H1 (cell line): ENCODE measurements around the gene RASGEF1B. TPM values are rescaled to one million over a fixed set of nuclear protein-coding genes. Genes with fewer than 3 reads are reported as not detected.

Source experiments
- CTCF ChIA-PET: fragments of 300-600 bp; sonication (Branson Sonifier 250); formaldehyde crosslinking; loops from one replicate; lab custom pipeline; 2021; ENCODE audit not compliant: partially characterized antibody; lab: Charles Lee
- POLR2A ChIA-PET: fragments of 300-600 bp; sonication (Branson Sonifier 250); formaldehyde crosslinking; loops from one replicate; lab custom pipeline; 2021; ENCODE audit warnings: inconsistent platforms; ENCODE audit not compliant: partially characterized antibody; lab: Charles Lee
- DNase-seq, 2 experiments: peaks; one replicate each; pipeline versions ENCODE4 v3.0.0 to v3.0.0-alpha.2; 2010 to 2022; ENCODE audit warnings: low spot score in 2 of 2, low read depth in 1 of 2, mixed read lengths in 1 of 2
- FAIRE-seq: peaks from 2 replicates; lab custom pipeline; 2011; peaks lifted over from hg19 to GRCh38; lab: Jason Lieb, UNC
- H2AFZ ChIP-seq: 2 replicates; pipeline ENCODE4 v1.8.1; 2012; ENCODE audit warnings: low read length, inconsistent platforms
- H2AK5ac ChIP-seq: 2 replicates; pipeline ENCODE4 v1.6.1; 2013; ENCODE audit warnings: low read depth, low read length
- H2BK120ac ChIP-seq: replicated peaks from 2 replicates; pipeline ENCODE3; 2013; ENCODE audit warnings: low read depth, low read length, inconsistent platforms
- H2BK12ac ChIP-seq: 2 replicates; pipeline ENCODE4 v1.6.1; 2013; ENCODE audit warnings: low read depth, low read length
- H2BK15ac ChIP-seq: 2 replicates; pipeline ENCODE4 v1.6.1; 2013; ENCODE audit warnings: low read length
- H2BK20ac ChIP-seq: 2 replicates; pipeline ENCODE4 v1.6.1; 2013; ENCODE audit warnings: low read length
- H2BK5ac ChIP-seq: 2 replicates; pipeline ENCODE4 v1.6.1; 2013; ENCODE audit warnings: low read depth, low read length
- H3K14ac ChIP-seq: 2 replicates; pipeline ENCODE4 v1.6.1; 2013; ENCODE audit warnings: inconsistent platforms; ENCODE audit not compliant: insufficient read length
- H3K18ac ChIP-seq: 2 replicates; pipeline ENCODE4 v1.6.1; 2013; ENCODE audit warnings: low read length; ENCODE audit errors: extremely low read depth
- H3K23ac ChIP-seq: 2 replicates; pipeline ENCODE4 v1.6.1; 2013; ENCODE audit warnings: inconsistent platforms; ENCODE audit not compliant: insufficient read length
- H3K23me2 ChIP-seq: 2 replicates; pipeline ENCODE4 v1.6.1; 2013; ENCODE audit warnings: low read depth, low read length
- H3K27ac ChIP-seq: 2 replicates; pipeline ENCODE4 v1.6.1; 2011; ENCODE audit warnings: low read depth, low read length, inconsistent platforms
- H3K27me3 ChIP-seq, 4 experiments: replicated peaks in 1 of 4; 1 replicate in 1 of 4; 2 replicates in 3 of 4; pipeline versions ENCODE4 v1.6.1 to v1.8.1; 2011 to 2013; ENCODE audit warnings: low read length in 3 of 4, mild to moderate bottlenecking in 3 of 4, inconsistent platforms in 2 of 4, mixed read lengths in 2 of 4, moderate library complexity in 1 of 4; ENCODE audit not compliant: control insufficient read depth in 3 of 4, insufficient read depth in 3 of 4; ENCODE audit errors: extremely low read depth in 1 of 4
- H3K36me3 ChIP-seq, 4 experiments: 2 replicates each; pipeline versions ENCODE4 v1.6.1 to v1.8.1; 2011 to 2013; ENCODE audit warnings: mild to moderate bottlenecking in 4 of 4, low read length in 3 of 4, moderate library complexity in 2 of 4, control low read depth in 1 of 4, inconsistent platforms in 1 of 4; ENCODE audit not compliant: insufficient read depth in 4 of 4, control insufficient read depth in 2 of 4
- H3K4ac ChIP-seq: replicated peaks from 2 replicates; pipeline ENCODE3; 2013; ENCODE audit warnings: low read length, low read depth, mixed read lengths, inconsistent platforms; ENCODE audit not compliant: insufficient read length
- H3K4me1 ChIP-seq, 4 experiments: replicated peaks in 1 of 4; 1 replicate in 1 of 4; 2 replicates in 3 of 4; pipeline versions ENCODE4 v1.6.1 to v1.8.1; 2011 to 2013; ENCODE audit warnings: low read length in 3 of 4, inconsistent platforms in 2 of 4, mixed read lengths in 1 of 4; ENCODE audit not compliant: insufficient read depth in 4 of 4, control insufficient read depth in 3 of 4
- H3K4me2 ChIP-seq, 2 experiments: 2 replicates each; pipeline versions ENCODE4 v1.6.1 to v1.8.1; 2011 to 2013; ENCODE audit warnings: low read depth in 2 of 2, low read length in 2 of 2, control low read depth in 1 of 2, inconsistent platforms in 1 of 2, mild to moderate bottlenecking in 1 of 2; ENCODE audit not compliant: insufficient read depth in 1 of 2
- H3K4me3 ChIP-seq, 4 experiments: fragments of 200-600, 300-600 bp in 1 of 4; sonication (generic), shearing (Covaris generic), sonication (Bioruptor Twin) in 1 of 4; 2 replicates each; pipeline versions ENCODE4 v1.5.1 to v1.8.1; 2011 to 2016; ENCODE audit warnings: low read length in 4 of 4, low read depth in 3 of 4, control low read depth in 2 of 4, inconsistent platforms in 2 of 4, mild to moderate bottlenecking in 2 of 4, mixed read lengths in 1 of 4, moderate library complexity in 1 of 4; ENCODE audit not compliant: insufficient read depth in 2 of 4; ENCODE audit errors: extremely low read depth in 1 of 4
- H3K56ac ChIP-seq: replicated peaks from 2 replicates; pipeline ENCODE3; 2013; ENCODE audit warnings: low read depth, mild to moderate bottlenecking, mixed read lengths, low read length, inconsistent platforms; ENCODE audit not compliant: insufficient read length
- H3K79me1 ChIP-seq: 2 replicates; pipeline ENCODE4 v1.6.1; 2013; ENCODE audit warnings: low read depth, low read length, control low read depth
- H3K79me2 ChIP-seq, 2 experiments: 2 replicates each; pipeline versions ENCODE4 v1.6.1 to v1.8.1; 2012 to 2013; ENCODE audit warnings: low read length in 2 of 2, mild to moderate bottlenecking in 2 of 2, inconsistent platforms in 1 of 2; ENCODE audit not compliant: insufficient read depth in 2 of 2, control insufficient read depth in 1 of 2
- H3K9ac ChIP-seq, 4 experiments: replicated peaks in 1 of 4; 1 replicate in 1 of 4; 2 replicates in 3 of 4; pipeline versions ENCODE4 v1.6.1 to v1.8.1; 2011 to 2013; ENCODE audit warnings: low read depth in 3 of 4, low read length in 3 of 4, control low read depth in 2 of 4, mild to moderate bottlenecking in 2 of 4, moderate library complexity in 2 of 4, inconsistent platforms in 1 of 4; ENCODE audit errors: extremely low read depth in 1 of 4
- H3K9me3 ChIP-seq, 2 experiments: 2 replicates each; pipeline versions ENCODE4 v1.6.1 to v1.8.1; 2012 to 2013; ENCODE audit warnings: mild to moderate bottlenecking in 2 of 2, moderate library complexity in 2 of 2, control low read depth in 1 of 2, inconsistent platforms in 1 of 2, low read depth in 1 of 2, low read length in 1 of 2, mixed read lengths in 1 of 2; ENCODE audit not compliant: insufficient read depth in 2 of 2
- H4K20me1 ChIP-seq, 2 experiments: replicated peaks in 1 of 2; 2 replicates each; pipeline versions ENCODE3 to v1.8.1; 2011 to 2013; ENCODE audit warnings: inconsistent platforms in 2 of 2, low read length in 2 of 2, mild to moderate bottlenecking in 1 of 2; ENCODE audit not compliant: insufficient read depth in 2 of 2, control insufficient read depth in 1 of 2
- H4K5ac ChIP-seq: 2 replicates; pipeline ENCODE4 v1.6.1; 2013; ENCODE audit warnings: low read length, low read depth, mixed read lengths, inconsistent platforms; ENCODE audit not compliant: insufficient read length
- H4K8ac ChIP-seq: 2 replicates; pipeline ENCODE4 v1.8.0; 2013; ENCODE audit warnings: mild to moderate bottlenecking, moderate library complexity, low read length, inconsistent platforms; ENCODE audit not compliant: insufficient read depth; ENCODE audit errors: extremely low read depth
- H4K91ac ChIP-seq: replicated peaks from 2 replicates; pipeline ENCODE3; 2013; ENCODE audit warnings: low read length, mixed read lengths, inconsistent platforms; ENCODE audit not compliant: insufficient read length
- ASH2L ChIP-seq: fragments of 200-600, 300-600 bp; sonication (generic); IDR thresholded peaks from one replicate; pipeline ENCODE4 v1.7.1; 2017; ENCODE audit warnings: low read length
- BRCA1 ChIP-seq: IDR thresholded peaks from 2 replicates; pipeline ENCODE4 v1.6.1; 2012; ENCODE audit warnings: low read depth, low read length, improper control_type of control experiment
- CBX8 ChIP-seq: fragments of 300-800, 300-1000 bp; sonication (generic); IDR thresholded peaks from 2 replicates; pipeline ENCODE4 v1.7.1; 2016; ENCODE audit warnings: low read depth, low read length, borderline replicate concordance
- HDAC6 ChIP-seq: IDR thresholded peaks from one replicate; pipeline ENCODE4 v1.7.1; 2012; ENCODE audit warnings: low read depth, mild to moderate bottlenecking, inconsistent platforms, low read length, moderate library complexity
- JUN ChIP-seq: IDR thresholded peaks from 2 replicates; pipeline ENCODE4 v1.6.1; 2011; ENCODE audit warnings: low read depth, mild to moderate bottlenecking, improper control_type of control experiment, low read length
- KDM4A ChIP-seq: IDR thresholded peaks from one replicate; pipeline ENCODE4 v1.7.1; 2012; ENCODE audit warnings: low read depth, mild to moderate bottlenecking, moderate library complexity, low read length, inconsistent platforms; ENCODE audit not compliant: severe bottlenecking
- POU5F1 ChIP-seq: IDR thresholded peaks from 2 replicates; pipeline ENCODE4 v1.6.1; 2011; ENCODE audit warnings: low read depth, mild to moderate bottlenecking, low read length, moderate library complexity
- SAP30 ChIP-seq: fragments of 300-600 bp; sonication (generic); IDR thresholded peaks from 2 replicates; pipeline ENCODE4 v1.7.1; 2012; ENCODE audit warnings: low read length, moderate library complexity, mild to moderate bottlenecking, inconsistent platforms; ENCODE audit not compliant: insufficient read depth, insufficient replicate concordance
- SIN3A ChIP-seq, 2 experiments: IDR thresholded peaks in 1 of 2; conservative IDR thresholded peaks in 1 of 2; 2 replicates each; pipeline ENCODE4 v1.6.1; 2011 to 2012; ENCODE audit warnings: low read length in 2 of 2, improper control_type of control experiment in 1 of 2, low read depth in 1 of 2, mild to moderate bottlenecking in 1 of 2
- SP2 ChIP-seq: IDR thresholded peaks from 2 replicates; pipeline ENCODE4 v1.6.1; 2012; ENCODE audit warnings: mild to moderate bottlenecking, low read length, inconsistent platforms
- USF2 ChIP-seq: IDR thresholded peaks from 2 replicates; pipeline ENCODE4 v1.6.1; 2011; ENCODE audit warnings: low read length, improper control_type of control experiment
- WGBS, 2 experiments: shearing (Covaris generic) in 1 of 2; methylation state at CpG; one replicate each; pipeline versions ENCODE4 v1.1.6 to v1.1.7; 2013 to 2015; ENCODE audit warnings: low lambda C conversion rate in 2 of 2, mixed read lengths in 2 of 2, inconsistent platforms in 1 of 2, low coverage in 1 of 2, missing lambda C conversion rate in 1 of 2; ENCODE audit not compliant: insufficient replicate concordance in 2 of 2, insufficient coverage in 1 of 2, insufficient read length in 1 of 2; ENCODE audit errors: extremely low coverage in 1 of 2, missing lambda C conversion rate in 1 of 2; 5-methylcytosine and 5-hydroxymethylcytosine counted together
- polyA plus RNA-seq, 7 experiments: library from polyadenylated mRNA; depleted of rRNA in 3 of 7; stranded (reverse) in 5 of 7; unstranded in 2 of 7; fragments of >200 nt in 5 of 7; fragments of 200-250 nt in 2 of 7; gene quantifications; 1 replicate in 5 of 7; 2 replicates in 1 of 7; 4 replicates in 1 of 7; pipeline versions ENCODE4 v1.2.1 to v1.2.3, GENCODE V29; 2011 to 2013; ENCODE audit warnings: missing spikeins in 2 of 7, mixed read lengths in 2 of 7
- total RNA-seq: library from RNA; stranded (reverse); fragmentation: NEBNext Ultra II Directional; extraction: Animal tissue kit (Norgen Biotek cat#: 25700); gene quantifications from 2 replicates; pipeline ENCODE4 v1.2.1, GENCODE V29; 2021

Gene RASGEF1B
- total and polyA plus RNA-seq, 2 of the 8 experiments (the other 6 are each of a cell fraction or from before 2014, with no cell fraction given): 1.6 to 4.7 TPM

GRCh38 chr4:81422595-81422994 lies 49.1 kb downstream of the RASGEF1B start:
- H2BK120ac ChIP-seq: peak overlapping the region; percentile 10
- H3K27me3 ChIP-seq: no peaks in the 10 kb centered on the region
- 0 out of 2 replicates have a peak overlapping the region, but pooled peaks have one; percentile 3 for H3K18ac ChIP-seq
- no peaks in the 10 kb centered on the region for H3K9me3 ChIP-seq
- no peaks in the 10 kb centered on the region for H3K79me2 ChIP-seq
- POLR2A ChIA-PET: no interaction called here
- H3K79me1 ChIP-seq: no peaks in the 10 kb centered on the region
- no peak overlapping the region for H3K4me3 ChIP-seq
- FAIRE-seq (no peak), DNase-seq (no peak)
- H2BK12ac ChIP-seq: no peak overlapping the region
- H3K23ac ChIP-seq: no peak overlapping the region
- H4K8ac ChIP-seq: no peak overlapping the region
- H2AFZ ChIP-seq: no peak overlapping the region
- H4K91ac ChIP-seq: no peak overlapping the region
- H4K5ac ChIP-seq: no peak overlapping the region
- no peaks in the 10 kb centered on the region; the same call in 1 of the 2 replicates for H3K23me2 ChIP-seq
- no peak overlapping the region for H3K9ac ChIP-seq
- no peak overlapping the region for H2AK5ac ChIP-seq
- H3K14ac ChIP-seq: no peak overlapping the region
- H2BK5ac ChIP-seq: no peak overlapping the region; the same call in 1 of the 2 replicates
- H2BK15ac ChIP-seq: no peak overlapping the region
- H4K20me1 ChIP-seq: no peaks in the 10 kb centered on the region
- no peaks in the 10 kb centered on the region for H3K36me3 ChIP-seq
- no peak overlapping the region for H3K27ac ChIP-seq
- H2BK20ac ChIP-seq: no peak overlapping the region
- CTCF ChIA-PET: no interaction called here
- WGBS, 2 experiments: 93% methylated on average over 1 of the region's 1 CpG; no CpG with 5 or more reads in 1 of the 2 experiments
- H3K4me2 ChIP-seq: no peak overlapping the region
- H3K4ac ChIP-seq: no peak overlapping the region
- no peak overlapping the region for H3K56ac ChIP-seq
- peaks cover 4 to 20% (median 17%) of the 10 kb centered on the region in 4 experiments for H3K4me1 ChIP-seq
- TF ChIP-seq KDM4A (no peak), ASH2L (no peak), SAP30 (no peak), POU5F1 (no peak), CBX8 (no peak), SIN3A (conservative IDR thresholded peaks at IDR 0.05 in 1 of 2, IDR thresholded peaks at IDR 0.05 in 1 of 2; ENCODE audit: low read depth in 1 of 2, low read length in 2 of 2) (no peak), BRCA1 (no peak), JUN (no peak), HDAC6 (no peak), SP2 (no peak), USF2 (no peak)
